Gastrocnemius medialis (tissue), 4 donors: ENCODE measurements around the gene ZYG11B. TPM values are rescaled to one million over a fixed set of nuclear protein-coding genes. Genes with fewer than 3 reads are reported as not detected.

Experiments
- ATAC-seq, 2 donors: fragments of 150-250 bp; one replicate each; pipeline ENCODE4 v1.9.1; 2016
- DNase-seq, 2 donors: peaks; one replicate each; pipeline ENCODE4 v3.0.0-alpha.2; 2019
- H3K27ac ChIP-seq, 4 donors: fragments of 200-600 bp; sonication (generic); 1 replicate in 1 of 4; 2 replicates in 3 of 4; pipeline ENCODE4 v1.5.1; 2016 to 2018; ENCODE audit warnings: mild to moderate bottlenecking in 2 of 4, moderate library complexity in 1 of 4
- H3K27me3 ChIP-seq, 3 donors: fragments of 200-600 bp; sonication (generic) in 2 of 3; 1 replicate in 1 of 3; 2 replicates in 2 of 3; pipeline versions ENCODE4 v1.5.1 to v1.6.0; 2016 to 2019; ENCODE audit warnings: mild to moderate bottlenecking in 1 of 3, moderate library complexity in 1 of 3
- H3K36me3 ChIP-seq, 2 donors: fragments of 200-600 bp; sonication (generic) in 1 of 2; one replicate each; pipeline ENCODE4 v1.5.1; 2017 to 2018
- H3K4me1 ChIP-seq, 2 donors: fragments of 200-600 bp; sonication (generic) in 1 of 2; one replicate each; pipeline ENCODE4 v1.5.1; 2016 to 2017; ENCODE audit warnings: mild to moderate bottlenecking in 2 of 2
- H3K4me3 ChIP-seq, 4 donors: fragments of 200-600 bp; sonication (generic) in 3 of 4; 1 replicate in 1 of 4; 2 replicates in 3 of 4; pipeline ENCODE4 v1.5.1; 2016 to 2019; ENCODE audit warnings: mild to moderate bottlenecking in 2 of 4
- H3K9me3 ChIP-seq, 3 donors: fragments of 200-600 bp; sonication (generic) in 2 of 3; 1 replicate in 1 of 3; 2 replicates in 2 of 3; pipeline ENCODE4 v1.5.1; 2016 to 2019
- POLR2A ChIP-seq, 2 donors: fragments of 450-650 bp; IDR thresholded peaks; one replicate each; pipeline ENCODE4 v1.6.1; 2017; ENCODE audit warnings: antibody characterized with exemption in 2 of 2, mild to moderate bottlenecking in 2 of 2, moderate library complexity in 2 of 2
- in situ Hi-C, 4 donors: fragments of 200-750 bp; cut with MboI; loops; one replicate each; pipeline versions ENCODE4 v1.15.0 to v1.8.0; 2017; ENCODE audit warnings: low sequenced_read_pairs in 4 of 4
- intact Hi-C: fragments of 100-400 bp; cut with DNase I; formaldehyde crosslinking; loops from one replicate; pipeline ENCODE4 v1.15.1; 2023; ENCODE audit warnings: low total_unique reads
- total RNA-seq, 4 donors: library from RNA; depleted of rRNA; stranded (reverse); fragments of >200 nt; gene quantifications; one replicate each; pipeline versions ENCODE4 v1.1.0 to v1.2.3, GENCODE V29; 2016
- TF ChIP-seq, protein P1 (sequence below), 5 experiments: fragments of 450-650 bp in 3 of 5; fragments of 200-600 bp in 2 of 5; sonication (generic) in 2 of 5; IDR thresholded peaks in 4 of 5; conservative IDR thresholded peaks in 1 of 5; 1 replicate in 4 of 5; 2 replicates in 1 of 5; pipeline ENCODE4 v1.5.1; 2016 to 2019; ENCODE audit warnings: antibody characterized with exemption in 5 of 5, mild to moderate bottlenecking in 3 of 5, moderate library complexity in 3 of 5

The ZYG11B gene
- total RNA-seq, 4 donors from 2014 or later = 136 to 248 (median 194) TPM

DNA sequence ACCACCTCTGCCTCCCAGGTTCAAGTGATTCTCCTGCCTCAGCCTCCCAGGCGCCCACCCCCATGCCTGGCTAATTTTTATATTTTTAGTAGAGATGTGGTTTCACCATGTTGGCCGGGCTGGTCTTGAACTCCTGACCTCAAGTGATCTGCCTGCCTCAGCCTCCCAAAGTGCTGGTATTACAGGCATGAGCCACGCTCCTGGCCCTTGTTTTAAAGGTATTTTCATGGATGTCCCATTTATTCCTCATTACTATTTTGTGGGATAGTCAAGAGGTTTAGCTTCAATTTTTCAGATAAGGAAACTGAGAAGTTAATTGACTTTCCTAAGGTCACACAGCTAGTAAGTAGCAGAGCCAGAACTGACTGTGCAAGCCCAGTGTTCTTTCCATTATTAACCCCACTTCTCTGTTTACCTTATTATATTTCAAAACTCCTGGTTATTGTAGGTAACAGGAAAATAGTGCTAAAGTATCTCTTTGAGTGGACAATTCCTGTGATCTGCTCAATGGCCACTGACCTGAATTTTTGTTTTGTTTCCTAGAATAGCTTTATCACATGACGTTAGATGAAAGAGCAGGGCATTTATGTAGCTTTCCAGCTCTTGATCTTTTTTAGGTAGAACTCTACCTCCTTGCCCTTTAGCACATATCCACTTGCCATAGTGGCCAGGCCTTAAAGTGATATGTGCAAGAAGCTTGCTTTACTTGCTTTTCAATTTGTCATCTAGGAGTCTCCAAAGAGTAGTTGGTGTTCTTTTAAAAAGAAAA is 13.6 kb downstream of the ZYG11B start:
- Histone ChIP-seq H3K27ac (peak overlapping the region; percentile 82 to 91 (median 89)), H3K9me3 (no peaks in the 10 kb centered on the region), H3K4me1 (peaks cover 50 to 54% of the 10 kb centered on the region in 2 donors), H3K36me3 (no peaks in the 10 kb centered on the region), H3K27me3 (no peaks in the 10 kb centered on the region), H3K4me3 (no peak overlapping the region)
- DNase-seq (peak; percentile 35 to 51), ATAC-seq (peak; percentile 75 to 79)
- in situ Hi-C loops = no loop called here
- TF ChIP-seq POLR2A (IDR thresholded peaks at IDR 0.05) = no peak
- TF ChIP-seq, protein P1, sequence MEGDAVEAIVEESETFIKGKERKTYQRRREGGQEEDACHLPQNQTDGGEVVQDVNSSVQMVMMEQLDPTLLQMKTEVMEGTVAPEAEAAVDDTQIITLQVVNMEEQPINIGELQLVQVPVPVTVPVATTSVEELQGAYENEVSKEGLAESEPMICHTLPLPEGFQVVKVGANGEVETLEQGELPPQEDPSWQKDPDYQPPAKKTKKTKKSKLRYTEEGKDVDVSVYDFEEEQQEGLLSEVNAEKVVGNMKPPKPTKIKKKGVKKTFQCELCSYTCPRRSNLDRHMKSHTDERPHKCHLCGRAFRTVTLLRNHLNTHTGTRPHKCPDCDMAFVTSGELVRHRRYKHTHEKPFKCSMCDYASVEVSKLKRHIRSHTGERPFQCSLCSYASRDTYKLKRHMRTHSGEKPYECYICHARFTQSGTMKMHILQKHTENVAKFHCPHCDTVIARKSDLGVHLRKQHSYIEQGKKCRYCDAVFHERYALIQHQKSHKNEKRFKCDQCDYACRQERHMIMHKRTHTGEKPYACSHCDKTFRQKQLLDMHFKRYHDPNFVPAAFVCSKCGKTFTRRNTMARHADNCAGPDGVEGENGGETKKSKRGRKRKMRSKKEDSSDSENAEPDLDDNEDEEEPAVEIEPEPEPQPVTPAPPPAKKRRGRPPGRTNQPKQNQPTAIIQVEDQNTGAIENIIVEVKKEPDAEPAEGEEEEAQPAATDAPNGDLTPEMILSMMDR (IDR thresholded peaks at IDR 0.05 in 4 of 5, conservative IDR thresholded peaks at IDR 0.05 in 1 of 5) = no peak
- intact Hi-C loops = loop anchor here (2.0 to 10.0 kb wide), 2 partner anchors 33 to 75 kb away; no protein-coding TSS in a partner anchor

DNA sequence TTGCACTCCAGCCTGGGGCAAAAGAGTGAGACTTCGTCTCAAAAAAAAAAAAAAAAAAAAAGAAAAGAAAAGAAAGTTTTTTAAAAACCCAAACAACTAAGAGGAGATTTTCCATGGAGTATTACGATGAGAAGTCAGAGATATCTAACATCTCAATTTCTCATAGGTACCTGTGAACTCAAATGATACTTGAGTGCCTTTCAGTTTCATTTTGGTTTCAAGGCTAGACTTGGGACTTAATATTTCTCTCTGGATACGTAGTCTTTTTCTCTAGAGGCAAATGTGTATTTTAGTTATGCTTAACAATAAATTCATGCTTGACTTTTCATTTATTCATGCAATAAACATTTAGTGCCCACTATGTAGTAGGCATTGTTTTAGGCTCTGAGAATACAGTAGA is 15.0 kb downstream of the ZYG11B start:
- TF ChIP-seq, protein P1 (IDR thresholded peaks at IDR 0.05 in 4 of 5, conservative IDR thresholded peaks at IDR 0.05 in 1 of 5) = no peak
- TF ChIP-seq POLR2A (IDR thresholded peaks at IDR 0.05) = no peak
- Histone ChIP-seq H3K27ac (peak overlapping the region; percentile 82 to 91 (median 89)), H3K27me3 (no peaks in the 10 kb centered on the region), H3K9me3 (no peaks in the 10 kb centered on the region), H3K4me3 (no peak overlapping the region), H3K4me1 (peaks cover 52 to 57% of the 10 kb centered on the region in 2 donors), H3K36me3 (no peaks in the 10 kb centered on the region)
- in situ Hi-C loops = no loop called here
- ATAC-seq (no peak), DNase-seq (no peak)
- intact Hi-C loops = loop anchor here (10.0 kb wide), 1 partner anchor 76 kb away; no protein-coding TSS in a partner anchor

DNA sequence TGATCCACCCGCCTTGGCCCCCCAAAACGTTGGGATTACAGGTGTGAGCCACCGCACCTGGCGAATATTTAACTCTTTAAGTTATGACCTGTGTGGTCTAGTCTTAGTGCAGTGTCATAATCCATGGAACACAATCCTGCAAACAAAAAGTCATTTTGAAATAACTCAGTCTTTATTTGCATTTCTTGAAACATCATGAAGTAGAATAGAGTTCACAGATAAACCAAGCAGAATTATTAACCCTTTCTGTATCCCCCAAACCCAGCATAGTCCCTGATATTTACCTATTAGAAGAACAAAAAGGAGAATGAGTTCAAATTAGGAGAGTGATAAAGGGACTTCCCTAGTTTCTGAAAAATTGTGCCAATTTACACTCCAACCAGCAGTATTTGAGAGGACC is 19.9 kb downstream of the ZYG11B start:
- TF ChIP-seq POLR2A (IDR thresholded peaks at IDR 0.05) = no peak
- TF ChIP-seq, protein P1 (IDR thresholded peaks at IDR 0.05 in 4 of 5, conservative IDR thresholded peaks at IDR 0.05 in 1 of 5) = no peak
- Histone ChIP-seq H3K4me3 (no peak overlapping the region), H3K36me3 (no peaks in the 10 kb centered on the region), H3K27ac (peak overlapping the region in 1 of 4 donors; percentile 26), H3K27me3 (no peaks in the 10 kb centered on the region), H3K9me3 (no peaks in the 10 kb centered on the region), H3K4me1 (peaks cover 50 to 70% of the 10 kb centered on the region in 2 donors)
- intact Hi-C loops (loop anchor here (10.0 kb wide), 1 partner anchor 81 kb away; no protein-coding TSS in a partner anchor), in situ Hi-C loops (no loop called here)
- ATAC-seq (no peak), DNase-seq (no peak)

DNA sequence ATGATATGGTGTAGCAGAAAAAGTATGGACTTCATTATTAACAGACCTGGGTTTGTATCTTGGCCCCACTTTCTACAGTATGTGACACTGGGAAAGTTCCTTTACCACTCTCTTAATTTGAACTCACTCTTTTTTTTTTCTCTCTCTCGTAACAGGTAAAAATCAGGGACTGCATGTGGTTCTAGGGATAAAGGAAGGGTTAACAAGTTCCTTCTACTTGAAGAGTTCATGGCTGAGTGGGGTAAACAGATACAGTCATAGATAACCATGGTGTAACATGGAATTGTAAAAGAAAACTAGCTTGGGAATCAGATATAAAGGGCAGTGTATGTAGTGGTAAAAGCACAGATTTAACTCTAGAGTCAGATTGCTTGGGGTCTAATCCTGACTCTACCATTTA is 21.2 kb downstream of the ZYG11B start:
- no peak for ATAC-seq
- in situ Hi-C loops = no loop called here
- H3K4me1 ChIP-seq = peaks cover 49 to 75% of the 10 kb centered on the region in 2 donors
- peak overlapping the region in 2 of 4 donors; percentile 53 to 59 for H3K27ac ChIP-seq
- H3K27me3 ChIP-seq = no peaks in the 10 kb centered on the region
- intact Hi-C loops = loop anchor here (10.0 kb wide), 1 partner anchor 83 kb away; no protein-coding TSS in a partner anchor
- no peaks in the 10 kb centered on the region for H3K9me3 ChIP-seq
- DNase-seq = no peak
- no peak for TF ChIP-seq POLR2A (IDR thresholded peaks at IDR 0.05)
- TF ChIP-seq, protein P1 (IDR thresholded peaks at IDR 0.05 in 4 of 5, conservative IDR thresholded peaks at IDR 0.05 in 1 of 5) = no peak
- H3K4me3 ChIP-seq = no peak overlapping the region
- no peaks in the 10 kb centered on the region for H3K36me3 ChIP-seq
